HG03135 (cell line): ENCODE results near the gene PXYLP1.
"Not testable (repeated sequence)": the region's sequence is repeated elsewhere in the genome, so short reads cannot be mapped to it uniquely, and the experiment has no call there.

ENCODE experiments used
- ATAC-seq: cut with Tn5 transposase; IDR thresholded peaks from one replicate; pipeline ENCODE4 v1.9.1; 2021; ENCODE audit warnings: mild to moderate bottlenecking, moderate library complexity; ENCODE audit not compliant: unreplicated experiment

Gene PXYLP1

GRCh38 chr3:141291559-141292355 is 60.1 kb downstream of the PXYLP1 start:
- ATAC-seq = no peak

GRCh38 chr3:141292356-141293058 is 60.9 kb downstream of the PXYLP1 start:
- no peak for ATAC-seq

DNA sequence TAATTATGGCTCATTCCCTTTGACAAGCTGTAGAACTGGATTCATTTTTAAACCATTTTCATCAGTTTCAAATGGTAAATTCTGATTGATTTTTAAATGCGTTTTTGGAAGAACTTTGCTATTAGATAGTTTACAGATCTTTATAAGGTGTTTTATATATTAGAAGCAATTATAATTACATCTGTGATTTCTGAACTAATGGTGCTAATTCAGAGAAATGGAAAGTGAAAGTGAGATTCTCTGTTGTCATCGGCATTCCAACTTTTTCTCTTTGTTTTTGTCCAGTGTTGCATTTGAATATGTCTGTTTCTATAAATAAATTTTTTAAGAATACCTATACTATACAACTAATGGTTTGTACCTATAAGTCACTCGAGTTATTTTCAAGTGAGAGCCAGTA is 62.7 kb downstream of the PXYLP1 start:
- ATAC-seq = no peak

GRCh38 chr3:141294848-141295247 is 63.2 kb downstream of the PXYLP1 start:
- no peak for ATAC-seq

DNA sequence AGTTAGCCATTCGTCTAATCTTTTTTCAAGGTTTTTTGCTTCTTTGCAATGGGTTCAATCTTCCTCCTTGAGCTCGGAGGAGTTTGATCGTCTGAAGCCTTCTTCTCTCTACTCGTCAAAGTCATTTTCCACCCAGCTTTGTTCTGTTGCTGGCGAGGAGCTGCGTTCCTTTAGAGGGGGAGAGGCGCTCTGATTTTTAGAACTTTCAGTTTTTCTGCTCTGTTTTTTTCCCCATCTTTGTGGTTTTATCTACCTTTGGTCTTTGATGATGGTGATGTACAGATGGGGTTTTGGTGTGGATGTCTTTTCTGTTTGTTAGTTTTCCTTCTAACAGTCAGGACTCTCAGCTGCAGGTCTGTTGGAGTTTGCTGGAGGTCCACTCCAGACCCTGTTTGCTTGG is 68.8 kb downstream of the PXYLP1 start:
- ATAC-seq = not testable (repeated sequence)

DNA sequence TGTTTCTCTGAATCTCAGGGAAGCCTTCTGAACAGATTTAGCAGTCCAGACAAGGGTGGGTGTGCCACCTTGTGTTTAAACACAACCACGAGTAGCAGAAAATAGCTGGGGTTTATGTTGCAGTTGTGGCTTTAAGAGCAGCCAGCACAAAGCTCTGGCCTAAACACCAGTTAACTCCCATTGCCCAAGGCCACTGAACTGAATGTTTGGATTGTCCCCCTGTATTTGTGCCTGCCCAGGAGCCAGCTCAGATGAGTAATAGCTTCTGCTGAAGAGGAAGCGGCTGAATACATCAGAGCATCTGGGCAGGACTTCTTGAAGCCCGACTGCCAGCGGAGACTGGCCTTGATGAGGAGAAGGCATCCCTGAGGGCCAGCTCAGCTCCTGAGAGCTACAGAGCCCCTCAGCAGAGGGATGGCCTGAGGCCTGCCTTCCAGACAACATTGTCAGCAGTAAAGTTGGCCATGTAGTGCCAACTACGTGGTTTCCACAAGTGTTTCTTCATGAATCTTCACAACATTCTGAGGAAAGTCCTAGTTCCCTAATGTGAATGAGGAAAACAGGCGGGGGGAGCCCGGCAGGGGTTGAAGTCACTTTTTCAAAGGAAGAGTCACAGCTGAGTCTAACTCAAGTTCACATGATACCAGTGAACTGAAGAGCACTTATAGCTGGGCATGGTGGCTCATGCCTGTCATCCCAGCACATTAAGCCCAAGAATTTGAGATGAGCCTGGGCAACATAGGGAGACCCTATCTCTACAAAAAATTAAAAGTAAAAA is 70.9 kb downstream of the PXYLP1 start:
- no peak for ATAC-seq

DNA sequence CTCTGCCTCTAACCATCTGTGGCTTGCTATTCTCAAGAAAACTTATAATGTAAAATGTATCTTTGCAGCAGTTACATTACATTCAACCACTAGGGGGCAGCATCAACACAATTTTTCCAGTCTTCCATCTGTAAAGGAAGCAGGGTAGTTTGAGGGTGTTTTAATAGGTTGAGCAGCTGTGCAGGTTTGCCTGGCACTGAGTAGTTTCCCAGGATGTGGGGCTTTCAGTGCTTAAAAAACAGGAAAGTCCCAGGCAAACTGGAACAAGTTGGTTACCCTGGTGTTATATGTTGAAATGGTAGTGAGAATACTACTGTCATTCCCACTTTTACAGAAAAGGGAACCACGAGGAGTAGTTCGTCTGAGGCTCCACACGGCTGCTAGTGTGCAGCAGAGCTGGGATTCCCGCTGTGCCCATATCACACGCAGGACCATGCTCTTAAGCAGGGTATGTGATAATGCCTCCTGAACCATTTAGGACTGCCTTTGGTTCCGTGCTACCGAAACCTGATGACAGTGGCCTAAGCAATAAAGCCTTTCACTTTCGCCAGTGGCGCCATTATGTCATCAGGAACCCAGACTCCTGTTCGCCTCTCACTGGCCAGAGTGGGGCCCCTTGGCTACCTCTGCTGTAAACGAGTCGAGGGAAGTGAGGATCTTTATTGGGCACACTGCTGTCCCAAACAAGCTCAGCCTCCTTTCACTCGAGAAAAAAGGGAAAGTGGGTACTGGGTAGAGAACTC is 72.0 kb downstream of the PXYLP1 start:
- peak; percentile 62 for ATAC-seq

- no peak for ATAC-seq
Observed at GRCh38 chr3:141305436-141305835, 73.8 kb downstream of the PXYLP1 start.

DNA sequence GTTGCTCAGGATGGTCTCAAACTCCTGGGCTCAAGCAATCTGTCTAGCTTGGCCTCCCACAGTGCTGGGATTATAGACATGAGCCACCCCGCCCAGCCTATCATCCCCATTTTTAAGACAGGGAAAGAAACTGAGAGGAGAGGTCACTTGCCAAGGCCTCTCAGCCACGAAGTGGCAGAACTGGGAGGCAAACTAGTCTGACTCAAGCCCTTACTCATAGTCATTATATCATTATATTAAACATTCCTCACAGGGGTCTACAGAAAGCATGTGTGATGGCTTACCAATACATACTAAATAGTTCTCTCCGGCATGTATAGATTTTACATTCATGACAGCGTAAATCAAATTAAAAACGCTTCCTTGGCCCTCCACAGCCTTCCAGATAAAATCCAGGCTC is 74.7 kb downstream of the PXYLP1 start:
- ATAC-seq = no peak

DNA sequence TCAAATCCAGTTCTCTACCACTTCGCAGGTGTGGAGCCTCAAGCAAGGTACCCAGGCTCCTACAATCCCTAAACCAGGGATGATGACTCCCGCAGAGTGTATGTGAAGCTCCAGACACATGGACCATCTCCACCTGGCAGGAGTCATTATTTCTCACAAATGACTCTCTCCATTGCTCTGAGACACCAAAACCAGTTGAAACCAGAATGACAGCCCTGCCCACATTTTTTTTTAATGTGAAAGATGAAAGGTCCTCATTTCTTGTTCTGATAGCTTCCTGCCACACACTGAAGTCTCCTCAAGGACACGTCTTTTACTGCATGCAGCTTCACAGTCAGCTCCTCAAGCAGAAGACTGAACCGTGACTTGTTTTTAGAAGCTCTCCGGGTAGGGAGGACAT is 75.3 kb downstream of the PXYLP1 start:
- ATAC-seq = no peak

GRCh38 chr3:141307351-141308059 is 75.9 kb downstream of the PXYLP1 start:
- no peak for ATAC-seq

GRCh38 chr3:141308588-141309218 is 77.1 kb downstream of the PXYLP1 start:
- ATAC-seq = no peak

DNA sequence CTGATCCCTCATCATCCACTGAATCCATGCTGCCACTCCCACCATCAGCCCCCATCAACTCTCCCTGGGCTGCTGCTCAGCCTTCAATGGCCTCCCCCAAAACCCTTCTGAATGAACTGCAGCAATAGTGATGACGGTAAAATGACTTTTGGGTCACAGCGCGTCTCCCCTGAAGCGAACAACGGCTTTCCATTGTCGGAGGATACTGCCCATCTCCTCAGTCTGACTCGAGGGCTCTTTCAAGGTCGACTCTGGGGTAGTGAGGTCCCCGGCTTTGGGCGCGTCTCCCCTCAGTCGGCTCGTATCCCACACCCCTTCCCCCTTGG is 79.5 kb downstream of the PXYLP1 start:
- peak; percentile 4 for ATAC-seq

DNA sequence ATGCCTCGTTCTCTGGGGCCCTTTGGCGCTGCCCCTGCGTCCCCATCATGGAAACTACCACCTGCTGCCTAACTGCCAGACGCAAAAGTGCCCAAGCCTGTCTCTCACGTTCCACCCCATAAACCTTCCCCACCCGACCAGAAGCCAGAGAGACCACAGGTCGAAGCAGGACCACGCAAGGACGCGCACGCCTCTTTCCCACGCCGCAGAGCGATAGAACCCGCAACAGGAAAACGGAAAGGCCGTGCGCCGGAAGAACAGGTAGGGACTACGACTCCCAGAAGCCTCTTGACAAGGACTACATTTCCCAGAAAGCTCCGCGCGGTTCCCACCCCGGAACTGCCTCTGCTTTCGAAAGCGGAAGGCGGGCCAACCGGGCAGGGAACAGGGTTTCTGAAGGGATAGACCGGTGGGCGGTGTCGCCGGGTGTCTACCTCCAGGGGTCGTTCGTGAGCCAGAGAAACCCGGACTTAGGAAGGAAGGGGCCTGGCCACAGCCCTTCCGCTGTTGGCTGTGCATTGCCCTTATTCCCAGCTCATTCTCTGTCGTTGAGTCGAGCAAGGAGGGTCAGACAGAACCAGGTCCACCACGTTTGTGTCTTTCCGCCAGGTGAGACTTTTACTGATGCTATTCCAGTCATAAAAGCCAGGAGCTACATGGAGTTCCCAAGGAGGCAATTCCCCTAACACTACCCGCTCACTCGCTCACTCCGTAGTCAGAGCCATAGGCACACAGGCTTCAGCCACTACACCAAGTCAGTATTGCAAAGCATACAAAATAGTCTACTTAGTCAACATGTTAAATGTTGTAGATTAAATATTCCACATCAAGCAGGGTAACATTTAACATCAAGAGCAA is 80.1 kb downstream of the PXYLP1 start:
- peak; percentile 98 for ATAC-seq

- ATAC-seq = no peak
Observed at GRCh38 chr3:141312354-141313092, 80.9 kb downstream of the PXYLP1 start.

DNA sequence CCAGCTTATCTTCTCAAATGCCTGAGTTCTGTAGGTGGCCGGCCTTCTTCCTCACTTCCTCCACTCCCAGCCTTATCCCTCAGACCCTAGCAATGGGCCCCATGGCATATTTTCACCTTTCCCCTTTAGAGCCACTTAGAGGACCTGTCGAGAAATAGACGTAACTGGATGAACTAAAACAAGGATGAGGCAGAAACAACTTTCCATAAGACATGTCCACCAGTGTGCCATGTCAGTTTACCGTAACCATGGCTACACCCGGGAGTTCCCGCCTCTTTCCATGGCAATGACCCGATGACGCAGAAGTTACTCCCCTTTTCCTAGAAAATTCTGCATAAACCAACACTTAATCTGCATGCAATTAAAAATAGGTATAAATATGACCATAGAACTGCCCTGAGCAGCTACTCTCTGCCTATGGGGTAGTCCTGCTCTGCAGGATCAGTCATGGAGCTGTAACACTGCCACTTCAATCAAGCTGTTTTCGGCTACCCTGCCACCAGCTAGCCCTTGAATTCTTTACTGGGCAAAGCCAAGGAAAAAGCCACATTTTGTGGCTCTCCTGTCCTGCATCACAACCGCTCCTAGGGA is 81.6 kb downstream of the PXYLP1 start:
- no peak for ATAC-seq

DNA sequence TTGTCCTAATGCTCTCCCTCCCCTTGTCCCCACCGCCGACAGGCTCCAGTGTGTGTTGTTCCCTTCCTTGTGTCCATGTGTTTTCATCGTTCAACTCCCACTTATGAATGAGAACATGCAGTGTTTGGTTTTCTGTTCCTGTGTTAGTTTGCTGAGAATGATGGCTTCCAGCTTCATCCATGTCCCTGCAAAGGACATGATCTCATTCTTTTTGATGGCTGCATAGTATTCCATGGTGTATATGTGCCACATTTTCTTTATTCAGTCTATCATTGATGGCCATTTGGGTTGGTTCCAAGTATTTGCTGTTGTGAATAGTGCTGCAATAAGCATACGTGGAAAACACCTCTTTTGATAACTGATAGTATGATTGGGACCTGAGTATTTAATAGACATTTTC is 82.8 kb downstream of the PXYLP1 start:
- not testable (repeated sequence) for ATAC-seq

DNA sequence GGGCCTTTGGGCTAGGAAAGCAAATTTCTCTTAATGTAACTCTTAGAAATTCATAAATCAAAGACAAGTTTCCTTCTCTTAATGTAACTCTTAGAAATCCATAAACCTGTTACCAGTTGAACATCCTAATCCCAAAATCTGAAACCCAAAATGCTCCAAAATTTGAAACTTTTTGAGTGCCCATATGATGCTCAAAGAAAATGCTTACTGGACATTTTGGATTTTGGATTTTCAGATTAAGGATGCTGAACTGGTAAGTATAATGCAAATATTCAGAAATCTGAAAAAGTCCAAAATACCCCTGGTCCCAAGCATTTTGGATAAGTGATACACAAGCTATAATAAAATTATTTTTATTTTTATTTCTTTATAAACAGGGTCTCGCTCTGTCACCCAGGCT is 85.2 kb downstream of the PXYLP1 start:
- no peak for ATAC-seq
